ENCODE measurements around the gene GAPDH.

DNA sequence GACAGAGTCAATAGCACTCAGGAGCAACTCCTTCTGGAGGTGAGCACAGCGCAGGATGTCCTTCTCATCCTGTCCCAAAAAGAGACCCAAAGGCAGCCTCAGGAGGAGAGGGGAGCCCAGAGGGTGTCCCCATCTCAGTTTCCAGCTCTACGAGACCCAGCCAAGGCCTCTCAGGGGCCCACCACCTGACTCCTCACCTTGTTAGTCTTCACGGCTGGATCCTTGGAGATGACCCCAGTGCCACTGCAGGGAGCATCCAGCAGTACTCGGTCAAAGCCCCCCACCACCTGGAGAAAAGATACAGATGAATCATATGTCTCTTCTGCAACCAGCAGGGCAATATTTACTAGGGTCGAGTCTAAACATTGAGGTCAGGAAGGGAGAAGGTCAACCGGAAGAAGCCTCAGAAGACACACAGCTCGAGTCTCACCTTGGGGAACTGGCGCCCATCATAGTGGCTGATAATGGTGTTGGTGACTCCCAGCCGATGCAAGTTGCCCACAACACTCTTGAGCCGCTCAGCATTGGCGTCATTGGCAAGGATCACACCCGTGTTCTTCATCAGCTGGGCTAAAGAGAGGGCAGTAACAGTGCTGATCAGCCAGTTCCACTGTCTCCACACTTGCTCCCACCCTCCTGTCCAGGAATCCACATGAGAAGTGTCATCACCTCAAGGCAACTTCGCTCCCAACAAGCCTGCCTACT is 26.3 kb downstream of the GAPDH start:
- TF ChIP-seq EP300 (IDR thresholded peaks at IDR 0.05; ENCODE audit: borderline replicate concordance) (no peak), USF1 (IDR thresholded peaks at IDR 0.05) (no peak), MAX (IDR thresholded peaks at IDR 0.05) (no peak), TCF12 (IDR thresholded peaks at IDR 0.05; ENCODE audit: low read depth) (no peak)
